Measurements from ENCODE around the gene RNF115. TPM values are rescaled to one million over a fixed set of nuclear protein-coding genes. Genes with fewer than 3 reads are reported as not detected.

RNF115 gene
- total RNA-seq, 1 experiment from 2014 or later: 11.0 TPM

- no peaks in the 10 kb centered on the region for H4K20me1 ChIP-seq (ENCODE audit: control insufficient read depth, insufficient read depth, insufficient read length)
- H3T11ph ChIP-seq (ENCODE audit: low read length): no peak overlapping the region
- H3K27me3 ChIP-seq (ENCODE audit: insufficient read depth, low read length): no peaks in the 10 kb centered on the region
- no CpG with 5 or more reads among the region's 7 CpGs for WGBS (ENCODE audit: extremely low coverage, insufficient read length, low lambda C conversion rate)
- no peak overlapping the region for H4K91ac ChIP-seq (ENCODE audit: insufficient read length, low read depth, low read length)
- Mint-ChIP-seq H3K36me3 (ENCODE audit: insufficient read depth in 1 of 3, low read depth in 3 of 3) (no peaks in the 10 kb centered on the region), H3K27ac (no peak overlapping the region), H3K9me3 (no peaks in the 10 kb centered on the region), H3K27me3 (ENCODE audit: low read depth) (peaks cover 5% of the 10 kb centered on the region; the same call in 1 of the 2 replicates), H3K4me3 (no peak overlapping the region), H3K4me1 (peaks cover 15 to 17% of the 10 kb centered on the region in 2 experiments; a peak in 3 of 4 replicates)
- no peak overlapping the region for H3K23ac ChIP-seq (ENCODE audit: insufficient read length, low read depth, low read length)
- no peak overlapping the region for H3K56ac ChIP-seq (ENCODE audit: insufficient read length, low read depth, low read length)
- H3K4me1 ChIP-seq (ENCODE audit: insufficient read depth, low read length): peaks cover 2% of the 10 kb centered on the region; the same call in 1 of the 2 replicates
- no peak overlapping the region for H4K8ac ChIP-seq (replicated peaks; ENCODE audit: insufficient read length, low read depth, low read length)
- H3K4ac ChIP-seq (ENCODE audit: low read depth, low read length): no peak overlapping the region
- H3K79me1 ChIP-seq (ENCODE audit: insufficient read depth, low read depth, low read length, poor library complexity, severe bottlenecking): no peaks in the 10 kb centered on the region
- H2AK5ac ChIP-seq (ENCODE audit: insufficient read length, low read length): no peak overlapping the region
- H2BK15ac ChIP-seq (ENCODE audit: low read depth, low read length): no peak overlapping the region
- no peak overlapping the region for H2BK5ac ChIP-seq (ENCODE audit: insufficient read length, low read length)
- no peak overlapping the region for H2AFZ ChIP-seq (ENCODE audit: low read length)
- H3K9ac ChIP-seq (ENCODE audit: extremely low read depth, insufficient read length, low read length): no peak overlapping the region
- H3K18ac ChIP-seq (ENCODE audit: insufficient read length, low read depth, low read length): no peak overlapping the region
- no peak for TF ChIP-seq CTCF (conservative IDR thresholded peaks at IDR 0.05)
- H2BK20ac ChIP-seq (ENCODE audit: low read depth, low read length, poor library complexity, severe bottlenecking): no peak overlapping the region
- no peak overlapping the region for H3K4me2 ChIP-seq (ENCODE audit: insufficient read depth, insufficient read length, low read length)
- no peaks in the 10 kb centered on the region for H3K9me3 ChIP-seq (ENCODE audit: control insufficient read depth, low read depth, low read length)
- H4K5ac ChIP-seq (ENCODE audit: insufficient read length, low read depth, low read length): no peak overlapping the region
- no peaks in the 10 kb centered on the region for H3K23me2 ChIP-seq (ENCODE audit: insufficient read length, low read depth, low read length, poor library complexity, severe bottlenecking)
- H2BK120ac ChIP-seq (ENCODE audit: low read depth, low read length, poor library complexity, severe bottlenecking): no peak overlapping the region
- H3K79me2 ChIP-seq (ENCODE audit: insufficient read depth, low read length): no peaks in the 10 kb centered on the region
- H2BK12ac ChIP-seq (ENCODE audit: insufficient read length, low read depth, low read length): no peak overlapping the region
- H3K27ac ChIP-seq (ENCODE audit: insufficient read length, low read depth, low read length): no peak overlapping the region
- H3K14ac ChIP-seq (ENCODE audit: insufficient read depth, low read length): no peak overlapping the region
- no peak for DNase-seq
These were observed 118.3 kb downstream of the RNF115 start for GRCh38 chr1:145705622-145706021.
